ENCODE results near the gene ZNF280B. TPM values are rescaled to one million over a fixed set of nuclear protein-coding genes. Genes with fewer than 3 reads are reported as not detected.
"Not testable (repeated sequence)": the region's sequence is repeated elsewhere in the genome, so short reads cannot be mapped to it uniquely, and the experiment has no call there.

Gene ZNF280B
- polyA plus RNA-seq, 2 donors, result 0.05 TPM; not detected in 1

DNA sequence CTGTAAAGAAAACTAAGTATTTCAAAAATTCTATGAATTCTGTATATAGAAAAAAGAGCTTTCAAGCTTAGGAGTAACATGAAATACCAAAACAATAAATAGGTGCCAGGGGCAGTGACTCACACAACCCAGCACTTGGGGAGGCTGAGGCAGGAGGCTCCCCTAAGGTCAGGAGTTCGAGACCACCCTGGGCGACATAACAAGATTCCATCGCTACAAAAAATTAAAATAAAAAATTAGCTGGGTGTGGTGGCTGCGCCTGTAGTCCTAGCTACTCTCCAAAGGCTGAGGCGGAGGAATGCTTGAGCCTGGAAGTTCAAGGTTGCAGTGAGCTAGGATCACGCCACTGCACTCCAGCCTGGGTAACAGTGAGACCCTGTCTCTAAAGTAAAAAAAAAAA lies 21.5 kb downstream of the ZNF280B start:
- 96 to 97% methylated on average over 6 of the region's 6 CpGs for WGBS, 2 donors
- Histone ChIP-seq H3K9me3 (ENCODE audit: control insufficient read depth in 2 of 2, insufficient read depth in 1 of 2, low read depth in 1 of 2, low read length in 1 of 2) (no peaks in the 10 kb centered on the region), H3K4me3 (ENCODE audit: low read depth in 1 of 2, low read length in 2 of 2) (no peak overlapping the region), H3K27me3 (ENCODE audit: control insufficient read depth in 1 of 2, insufficient read depth in 2 of 2, low read length in 2 of 2) (no peaks in the 10 kb centered on the region), H3K4me1 (ENCODE audit: control insufficient read depth in 2 of 2, insufficient read depth in 2 of 2, low read length in 1 of 2) (no peaks in the 10 kb centered on the region), H3K27ac (ENCODE audit: low read depth in 2 of 2, low read length in 1 of 2) (no peak overlapping the region), H3K36me3 (ENCODE audit: control insufficient read depth in 2 of 2, insufficient read depth in 2 of 2, low read length in 1 of 2) (no peaks in the 10 kb centered on the region)

DNA sequence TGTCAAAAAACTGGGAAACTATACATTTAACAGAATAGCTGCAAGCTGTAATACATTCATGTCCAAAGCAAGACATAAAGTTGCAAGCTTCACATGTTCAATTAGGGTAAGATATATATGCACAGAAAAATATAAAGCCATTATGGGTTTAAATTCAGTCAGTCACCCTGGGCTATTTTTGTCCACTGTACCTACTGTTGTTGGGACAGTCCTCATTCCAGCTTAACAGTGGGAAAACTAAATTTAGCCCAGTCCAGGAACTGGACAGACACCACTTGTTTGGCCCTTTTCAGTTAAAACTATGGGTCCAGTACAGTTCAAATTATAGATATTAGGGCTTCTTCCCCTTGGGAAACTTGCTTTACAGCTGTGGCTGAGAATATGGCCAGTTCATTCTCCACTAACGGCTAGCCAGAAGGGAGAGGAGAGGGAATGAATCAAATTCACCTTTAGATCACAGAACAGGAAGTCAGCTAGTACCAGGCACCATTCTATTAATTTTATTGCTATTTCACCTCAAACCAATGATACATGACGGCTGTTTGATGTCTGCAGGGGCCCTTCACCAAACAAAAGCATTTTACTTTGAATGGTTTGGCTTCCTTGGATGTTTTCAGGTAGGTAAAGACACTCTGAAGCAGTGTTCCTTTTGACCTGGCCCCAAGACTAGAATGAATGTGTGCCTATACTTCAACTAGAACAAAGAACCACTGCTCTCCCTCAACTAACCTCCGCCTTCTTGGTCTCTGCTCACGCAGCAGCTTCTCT lies 22.2 kb downstream of the ZNF280B start:
- Histone ChIP-seq H3K9me3 (ENCODE audit: control insufficient read depth in 2 of 2, insufficient read depth in 1 of 2, low read depth in 1 of 2, low read length in 1 of 2) (no peaks in the 10 kb centered on the region), H3K36me3 (ENCODE audit: control insufficient read depth in 2 of 2, insufficient read depth in 2 of 2, low read length in 1 of 2) (no peaks in the 10 kb centered on the region), H3K4me3 (ENCODE audit: low read depth in 1 of 2, low read length in 2 of 2) (no peak overlapping the region), H3K4me1 (ENCODE audit: control insufficient read depth in 2 of 2, insufficient read depth in 2 of 2, low read length in 1 of 2) (no peaks in the 10 kb centered on the region), H3K27ac (ENCODE audit: low read depth in 2 of 2, low read length in 1 of 2) (no peak overlapping the region), H3K27me3 (ENCODE audit: control insufficient read depth in 1 of 2, insufficient read depth in 2 of 2, low read length in 2 of 2) (no peaks in the 10 kb centered on the region)
- WGBS, 2 donors, result 84 to 93% methylated on average over 4 of the region's 4 CpGs

DNA sequence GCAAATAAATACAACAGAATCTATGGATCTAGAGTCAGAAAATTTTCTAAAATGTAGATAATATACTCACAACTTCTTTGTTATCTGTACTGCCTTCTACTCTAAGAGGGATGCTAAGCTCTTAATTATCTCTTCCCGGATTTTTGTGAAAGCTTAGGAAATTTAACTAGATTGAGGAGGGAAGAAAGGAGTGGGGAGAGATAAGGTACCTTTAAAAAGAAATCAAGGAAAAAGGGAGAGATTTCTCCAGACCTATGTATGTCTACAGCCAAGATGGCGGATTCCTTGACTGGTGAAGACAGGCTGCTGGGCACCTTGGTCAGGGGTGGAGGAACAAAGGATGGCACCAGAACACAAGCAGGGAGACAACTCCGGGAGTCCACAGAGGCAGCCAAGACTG lies 23.0 kb downstream of the ZNF280B start:
- H3K36me3 ChIP-seq (ENCODE audit: control insufficient read depth in 2 of 2, insufficient read depth in 2 of 2, low read length in 1 of 2), result no peaks in the 10 kb centered on the region
- H3K27ac ChIP-seq (ENCODE audit: low read depth in 2 of 2, low read length in 1 of 2), result no peak overlapping the region
- H3K27me3 ChIP-seq (ENCODE audit: control insufficient read depth in 1 of 2, insufficient read depth in 2 of 2, low read length in 2 of 2), result no peaks in the 10 kb centered on the region
- 90 to 95% methylated on average over 3 of the region's 3 CpGs for WGBS, 2 donors
- no peak overlapping the region for H3K4me3 ChIP-seq (ENCODE audit: low read depth in 1 of 2, low read length in 2 of 2)
- no peaks in the 10 kb centered on the region for H3K4me1 ChIP-seq (ENCODE audit: control insufficient read depth in 2 of 2, insufficient read depth in 2 of 2, low read length in 1 of 2)
- H3K9me3 ChIP-seq (ENCODE audit: control insufficient read depth in 2 of 2, insufficient read depth in 1 of 2, low read depth in 1 of 2, low read length in 1 of 2), result no peaks in the 10 kb centered on the region

DNA sequence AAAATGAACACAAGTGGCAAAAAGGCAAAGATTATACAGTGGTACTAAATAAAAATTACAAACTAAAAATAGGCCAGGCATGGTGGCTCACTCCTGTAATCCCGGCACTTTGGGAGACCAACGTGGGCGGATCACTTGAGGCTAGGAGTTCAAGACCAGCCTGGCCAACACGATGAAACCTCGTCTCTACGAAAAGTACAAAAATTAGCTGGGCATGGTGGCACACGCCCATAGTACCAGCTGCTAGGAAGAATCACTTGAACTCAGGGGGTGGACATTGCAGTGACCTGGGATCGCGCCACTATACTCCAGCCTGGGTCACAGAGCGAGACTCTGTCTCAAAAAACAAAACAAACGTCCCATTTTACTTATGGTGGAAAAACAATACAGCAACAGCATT lies 24.5 kb downstream of the ZNF280B start:
- H3K4me3 ChIP-seq (ENCODE audit: low read depth in 1 of 2, low read length in 2 of 2), result no peak overlapping the region
- no peaks in the 10 kb centered on the region for H3K27me3 ChIP-seq (ENCODE audit: control insufficient read depth in 1 of 2, insufficient read depth in 2 of 2, low read length in 2 of 2)
- H3K27ac ChIP-seq (ENCODE audit: low read depth in 2 of 2, low read length in 1 of 2), result no peak overlapping the region
- no peaks in the 10 kb centered on the region for H3K36me3 ChIP-seq (ENCODE audit: control insufficient read depth in 2 of 2, insufficient read depth in 2 of 2, low read length in 1 of 2)
- 92 to 93% methylated on average over 11 of the region's 11 CpGs for WGBS, 2 donors
- no peaks in the 10 kb centered on the region for H3K9me3 ChIP-seq (ENCODE audit: control insufficient read depth in 2 of 2, insufficient read depth in 1 of 2, low read depth in 1 of 2, low read length in 1 of 2)
- no peaks in the 10 kb centered on the region for H3K4me1 ChIP-seq (ENCODE audit: control insufficient read depth in 2 of 2, insufficient read depth in 2 of 2, low read length in 1 of 2)

DNA sequence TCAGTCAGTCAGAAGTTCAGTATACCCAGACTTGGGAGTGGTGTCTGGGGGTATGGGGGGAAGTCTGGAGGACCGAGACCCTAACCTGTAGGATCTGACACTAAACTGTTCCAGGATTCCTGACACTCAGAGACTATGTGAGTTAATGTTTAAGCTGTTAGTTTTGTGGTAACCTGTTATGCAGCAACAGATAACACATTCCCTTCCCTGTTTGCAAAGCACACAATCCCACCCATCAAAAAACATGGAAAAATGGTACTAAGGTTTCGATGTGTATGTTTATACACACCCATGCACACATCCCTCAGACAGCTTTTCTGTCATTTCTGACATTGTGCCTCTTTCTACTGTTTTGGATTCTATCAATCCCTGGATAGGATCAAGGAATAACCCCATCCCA lies 27.6 kb downstream of the ZNF280B start:
- H3K27me3 ChIP-seq (ENCODE audit: control insufficient read depth in 1 of 2, insufficient read depth in 2 of 2, low read length in 2 of 2), result no peaks in the 10 kb centered on the region
- WGBS, 2 donors, result 58 to 65% methylated on average over 2 of the region's 2 CpGs
- H3K4me1 ChIP-seq (ENCODE audit: control insufficient read depth in 2 of 2, insufficient read depth in 2 of 2, low read length in 1 of 2), result no peaks in the 10 kb centered on the region
- no peak overlapping the region for H3K27ac ChIP-seq (ENCODE audit: low read depth in 2 of 2, low read length in 1 of 2)
- no peaks in the 10 kb centered on the region for H3K36me3 ChIP-seq (ENCODE audit: control insufficient read depth in 2 of 2, insufficient read depth in 2 of 2, low read length in 1 of 2)
- H3K9me3 ChIP-seq (ENCODE audit: control insufficient read depth in 2 of 2, insufficient read depth in 1 of 2, low read depth in 1 of 2, low read length in 1 of 2), result no peaks in the 10 kb centered on the region
- H3K4me3 ChIP-seq (ENCODE audit: low read depth in 1 of 2, low read length in 2 of 2), result no peak overlapping the region

DNA sequence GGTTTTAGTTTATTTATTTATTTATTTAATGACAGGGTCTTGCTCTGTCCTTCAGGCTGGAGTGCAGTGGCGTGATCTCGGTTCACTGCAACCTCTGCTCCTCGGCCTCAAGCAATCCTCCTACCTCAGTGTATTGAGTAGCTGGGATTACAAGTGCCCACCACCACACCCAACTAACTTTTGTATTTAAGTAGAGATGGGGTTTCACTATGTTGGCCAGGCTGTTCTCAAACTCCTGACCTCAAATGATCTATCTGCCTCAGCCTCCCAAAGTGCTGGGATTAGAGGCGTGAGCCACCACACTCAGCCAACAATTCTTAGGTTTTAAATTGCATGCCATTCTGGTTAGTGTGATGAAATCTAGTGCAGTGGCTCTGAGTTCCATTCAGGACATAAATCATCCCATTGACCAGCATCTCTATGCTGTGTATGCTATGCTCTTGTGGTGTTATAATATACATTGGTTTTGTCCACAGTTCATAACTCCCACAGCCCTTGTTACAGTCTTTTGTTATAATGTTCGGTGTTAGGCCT lies 28.5 kb downstream of the ZNF280B start:
- Histone ChIP-seq H3K27me3 (ENCODE audit: control insufficient read depth in 1 of 2, insufficient read depth in 2 of 2, low read length in 2 of 2) (no peaks in the 10 kb centered on the region), H3K4me1 (ENCODE audit: control insufficient read depth in 2 of 2, insufficient read depth in 2 of 2, low read length in 1 of 2) (no peaks in the 10 kb centered on the region), H3K4me3 (ENCODE audit: low read depth in 1 of 2, low read length in 2 of 2) (no peak overlapping the region), H3K9me3 (ENCODE audit: control insufficient read depth in 2 of 2, insufficient read depth in 1 of 2, low read depth in 1 of 2, low read length in 1 of 2) (no peaks in the 10 kb centered on the region), H3K36me3 (ENCODE audit: control insufficient read depth in 2 of 2, insufficient read depth in 2 of 2, low read length in 1 of 2) (no peaks in the 10 kb centered on the region), H3K27ac (ENCODE audit: low read depth in 2 of 2, low read length in 1 of 2) (no peak overlapping the region)
- WGBS, 2 donors, result 95% methylated on average over 5 of the region's 5 CpGs

DNA sequence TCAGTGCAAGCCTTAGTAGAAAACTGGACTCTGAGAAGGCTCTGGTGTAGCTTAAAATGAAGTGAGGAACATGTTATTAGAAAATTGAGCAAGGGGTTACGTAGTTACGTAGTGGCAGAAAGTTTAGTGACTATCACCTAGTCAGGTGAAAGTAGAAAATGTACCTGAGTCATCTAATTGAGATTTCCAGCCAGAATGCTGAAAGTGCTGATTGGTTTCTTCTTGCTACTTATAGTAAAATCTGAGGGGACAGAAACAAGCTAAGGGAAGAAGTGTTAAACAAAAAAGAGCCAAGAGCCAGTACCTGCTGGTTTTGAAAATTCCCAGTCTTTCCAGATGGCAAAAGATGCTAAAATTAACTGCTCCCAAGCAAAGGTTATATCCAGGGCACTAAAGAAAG lies 29.4 kb downstream of the ZNF280B start:
- Histone ChIP-seq H3K36me3 (ENCODE audit: control insufficient read depth in 2 of 2, insufficient read depth in 2 of 2, low read length in 1 of 2) (no peaks in the 10 kb centered on the region), H3K4me3 (ENCODE audit: low read depth in 1 of 2, low read length in 2 of 2) (no peak overlapping the region), H3K9me3 (ENCODE audit: control insufficient read depth in 2 of 2, insufficient read depth in 1 of 2, low read depth in 1 of 2, low read length in 1 of 2) (no peaks in the 10 kb centered on the region), H3K4me1 (ENCODE audit: control insufficient read depth in 2 of 2, insufficient read depth in 2 of 2, low read length in 1 of 2) (no peaks in the 10 kb centered on the region), H3K27me3 (ENCODE audit: control insufficient read depth in 1 of 2, insufficient read depth in 2 of 2, low read length in 2 of 2) (peaks cover 0 to 2% of the 10 kb centered on the region in 2 donors), H3K27ac (ENCODE audit: low read depth in 2 of 2, low read length in 1 of 2) (no peak overlapping the region)
- 95 to 96% methylated on average over 2 of the region's 2 CpGs for WGBS, 2 donors

DNA sequence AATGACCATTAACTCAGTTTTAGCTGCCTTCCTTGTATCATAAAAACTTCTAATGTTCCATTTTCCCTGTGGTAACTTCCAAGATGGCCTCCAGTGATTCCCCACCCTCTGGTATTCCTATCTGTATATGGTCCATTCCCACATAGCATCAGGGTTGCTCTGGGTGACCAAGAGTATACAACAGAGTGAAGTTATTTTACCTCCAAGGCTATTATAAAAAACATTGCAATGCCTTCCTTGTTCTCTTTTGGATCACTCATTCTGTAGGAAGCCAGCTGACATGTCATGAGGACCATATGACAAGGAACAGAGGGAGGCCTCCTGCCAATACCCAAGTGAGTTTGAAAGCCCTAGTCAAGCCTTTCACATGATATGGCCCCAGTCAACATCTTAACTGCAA lies 30.1 kb downstream of the ZNF280B start:
- Histone ChIP-seq H3K4me1 (ENCODE audit: control insufficient read depth in 2 of 2, insufficient read depth in 2 of 2, low read length in 1 of 2) (no peaks in the 10 kb centered on the region), H3K36me3 (ENCODE audit: control insufficient read depth in 2 of 2, insufficient read depth in 2 of 2, low read length in 1 of 2) (no peaks in the 10 kb centered on the region), H3K27me3 (ENCODE audit: control insufficient read depth in 1 of 2, insufficient read depth in 2 of 2, low read length in 2 of 2) (peaks cover 0 to 2% of the 10 kb centered on the region in 2 donors), H3K27ac (ENCODE audit: low read depth in 2 of 2, low read length in 1 of 2) (no peak overlapping the region), H3K9me3 (ENCODE audit: control insufficient read depth in 2 of 2, insufficient read depth in 1 of 2, low read depth in 1 of 2, low read length in 1 of 2) (no peaks in the 10 kb centered on the region), H3K4me3 (ENCODE audit: low read depth in 1 of 2, low read length in 2 of 2) (no peak overlapping the region)

DNA sequence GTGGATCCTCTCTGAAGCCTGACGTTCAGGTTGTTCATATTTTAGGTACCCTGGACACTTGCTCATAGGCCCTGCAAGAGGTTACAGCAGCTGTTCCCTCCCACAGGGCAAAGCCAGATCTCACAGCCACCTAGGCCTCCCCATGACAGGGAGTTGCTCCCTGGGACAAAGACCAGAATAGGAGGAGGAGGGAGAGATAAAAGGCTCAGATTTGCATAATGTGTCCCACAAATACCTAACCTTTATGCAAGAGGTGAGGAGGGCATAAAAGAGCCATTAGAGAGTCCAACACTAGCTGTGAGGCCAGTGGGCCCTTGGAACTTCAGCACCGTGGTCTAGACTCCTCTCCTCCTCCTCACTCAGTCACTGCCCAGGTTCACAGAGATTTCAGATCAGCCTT lies 33.8 kb downstream of the ZNF280B start:
- 64 to 65% methylated on average over 2 of the region's 2 CpGs for WGBS, 2 donors
- Histone ChIP-seq H3K9me3 (ENCODE audit: control insufficient read depth in 2 of 2, insufficient read depth in 1 of 2, low read depth in 1 of 2, low read length in 1 of 2) (no peaks in the 10 kb centered on the region), H3K27ac (ENCODE audit: low read depth in 2 of 2, low read length in 1 of 2) (no peak overlapping the region)

DNA sequence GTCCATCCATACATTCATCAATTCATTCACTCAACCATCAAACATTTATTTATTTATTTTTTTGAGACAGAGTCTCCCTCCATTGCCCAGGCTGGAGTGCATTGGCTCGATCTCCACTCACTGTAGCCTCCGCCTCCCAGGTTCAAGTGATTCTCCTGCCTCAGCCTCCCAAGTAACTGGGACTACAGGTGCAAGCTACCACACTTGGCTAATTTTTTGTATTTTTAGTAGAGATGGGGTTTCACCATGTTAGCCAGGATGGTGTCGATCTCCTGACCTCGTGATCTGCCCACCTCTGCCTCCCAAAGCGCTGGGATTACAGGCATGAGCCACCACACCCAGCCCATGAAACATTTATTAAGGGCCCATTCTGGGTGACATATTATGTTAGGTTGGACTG lies 37.4 kb downstream of the ZNF280B start:
- not testable (repeated sequence) for H3K4me3 ChIP-seq (ENCODE audit: low read depth in 1 of 2, low read length in 2 of 2); H3K36me3 ChIP-seq (ENCODE audit: control insufficient read depth in 2 of 2, insufficient read depth in 2 of 2, low read length in 1 of 2)

More for the DNA sequence above, 33.8 kb downstream of the ZNF280B start:
- Histone ChIP-seq H3K36me3 (ENCODE audit: control insufficient read depth in 2 of 2, insufficient read depth in 2 of 2, low read length in 1 of 2) (no peaks in the 10 kb centered on the region), H3K4me1 (ENCODE audit: control insufficient read depth in 2 of 2, insufficient read depth in 2 of 2, low read length in 1 of 2) (no peaks in the 10 kb centered on the region), H3K4me3 (ENCODE audit: low read depth in 1 of 2, low read length in 2 of 2) (no peak overlapping the region), H3K27me3 (ENCODE audit: control insufficient read depth in 1 of 2, insufficient read depth in 2 of 2, low read length in 2 of 2) (peaks cover 0 to 2% of the 10 kb centered on the region in 2 donors)

More for the DNA sequence above, 37.4 kb downstream of the ZNF280B start:
- 88 to 90% methylated on average over 5 of the region's 5 CpGs for WGBS, 2 donors
- H3K27ac ChIP-seq (ENCODE audit: low read depth in 2 of 2, low read length in 1 of 2); H3K4me1 ChIP-seq (ENCODE audit: control insufficient read depth in 2 of 2, insufficient read depth in 2 of 2, low read length in 1 of 2); H3K9me3 ChIP-seq (ENCODE audit: control insufficient read depth in 2 of 2, insufficient read depth in 1 of 2, low read depth in 1 of 2, low read length in 1 of 2); H3K27me3 ChIP-seq (ENCODE audit: control insufficient read depth in 1 of 2, insufficient read depth in 2 of 2, low read length in 2 of 2): not testable (repeated sequence)

All from esophagus (tissue), 2 donors.